ENCODE measurements around the gene CFAP45. TPM values are rescaled to one million over a fixed set of nuclear protein-coding genes. Genes with fewer than 3 reads are reported as not detected.

Gene CFAP45
- polyA plus RNA-seq, 1 of the 3 experiments (the other 2 are of a cell fraction), result 0.74 TPM

- no peaks in the 10 kb centered on the region for H3F3A ChIP-seq (replicated peaks; ENCODE audit: insufficient read depth)
- H3K4me3 ChIP-seq (ENCODE audit: low read depth in 2 of 2, low read length in 1 of 2), result no peak overlapping the region
- H3K9me3 ChIP-seq, result no peaks in the 10 kb centered on the region
- TF ChIP-seq ELF1 (IDR thresholded peaks at IDR 0.05), result no peak
- TF ChIP-seq FOXM1 (IDR thresholded peaks at IDR 0.05; ENCODE audit: low read depth), result no peak
- TF ChIP-seq TEAD4 (IDR thresholded peaks at IDR 0.05; ENCODE audit: borderline replicate concordance, insufficient read depth), result no peak
- no peak for TF ChIP-seq ZBTB33 (IDR thresholded peaks at IDR 0.05; ENCODE audit: borderline replicate concordance, low read depth)
- TF ChIP-seq, protein P1, sequence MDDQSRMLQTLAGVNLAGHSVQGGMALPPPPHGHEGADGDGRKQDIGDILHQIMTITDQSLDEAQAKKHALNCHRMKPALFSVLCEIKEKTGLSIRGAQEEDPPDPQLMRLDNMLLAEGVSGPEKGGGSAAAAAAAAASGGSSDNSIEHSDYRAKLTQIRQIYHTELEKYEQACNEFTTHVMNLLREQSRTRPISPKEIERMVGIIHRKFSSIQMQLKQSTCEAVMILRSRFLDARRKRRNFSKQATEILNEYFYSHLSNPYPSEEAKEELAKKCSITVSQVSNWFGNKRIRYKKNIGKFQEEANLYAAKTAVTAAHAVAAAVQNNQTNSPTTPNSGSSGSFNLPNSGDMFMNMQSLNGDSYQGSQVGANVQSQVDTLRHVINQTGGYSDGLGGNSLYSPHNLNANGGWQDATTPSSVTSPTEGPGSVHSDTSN (IDR thresholded peaks at IDR 0.05), result no peak
- no peak for TF ChIP-seq RCOR1 (IDR thresholded peaks at IDR 0.05; ENCODE audit: low read length)
- TF ChIP-seq RXRA (IDR thresholded peaks at IDR 0.05; ENCODE audit: borderline replicate concordance, low read depth), result no peak
- no peak for TF ChIP-seq YY1 (IDR thresholded peaks at IDR 0.05; ENCODE audit: low read depth)
- no peak for TF ChIP-seq POLR2AphosphoS5 (IDR thresholded peaks at IDR 0.05; ENCODE audit: low read depth, low read length)
- TF ChIP-seq GATA2 (CRISPR knock-in tag; IDR thresholded peaks at IDR 0.05), result no peak
- TF ChIP-seq TCF12 (IDR thresholded peaks at IDR 0.05), result no peak
- no peak for TF ChIP-seq MXI1 (IDR thresholded peaks at IDR 0.05; ENCODE audit: low read depth, low read length)
- no peak for TF ChIP-seq USF1 (IDR thresholded peaks at IDR 0.05; ENCODE audit: borderline replicate concordance, low read depth)
- no peak for TF ChIP-seq CHD2 (IDR thresholded peaks at IDR 0.05; ENCODE audit: low read length, partially characterized antibody)
- H3K79me2 ChIP-seq (ENCODE audit: insufficient read depth), result no peaks in the 10 kb centered on the region
- DNase-seq, result no peak
- 0 out of 4 replicates have a peak, but pooled peaks cover 0 to 7% of the 10 kb centered on the region in 2 experiments for H3K4me1 ChIP-seq (ENCODE audit: control insufficient read depth in 1 of 2, insufficient read depth in 2 of 2, low read depth in 1 of 2, low read length in 1 of 2)
- WGBS (ENCODE audit: low lambda C conversion rate), result 84% methylated on average over 3 of the region's 3 CpGs
- no peak overlapping the region for H3K4me2 ChIP-seq
- no peak overlapping the region for H2AFZ ChIP-seq (ENCODE audit: low read depth)
- no peaks in the 10 kb centered on the region for H3K27me3 ChIP-seq (ENCODE audit: insufficient read depth)
- H3K27ac ChIP-seq (ENCODE audit: low read depth in 2 of 2, low read length in 1 of 2), result no peak overlapping the region
- ChIA-PET POLR2A (no interaction called here), CTCF (interaction anchor here (0.8 kb wide), 1 partner anchor 109 kb away, joined by 4 read pairs; no protein-coding TSS in a partner anchor)
- H3K9me2 ChIP-seq, result no peaks in the 10 kb centered on the region
- no peak overlapping the region for H3K9ac ChIP-seq
- H4K20me1 ChIP-seq (ENCODE audit: insufficient read depth), result no peaks in the 10 kb centered on the region
- no peaks in the 10 kb centered on the region for H3K36me3 ChIP-seq (replicated peaks in 1 of 2; ENCODE audit: control insufficient read depth in 1 of 2, insufficient read depth in 2 of 2, low read length in 1 of 2)
Observed at GRCh38 chr1:159898527-159898926, 1.4 kb downstream of the CFAP45 start.

DNA sequence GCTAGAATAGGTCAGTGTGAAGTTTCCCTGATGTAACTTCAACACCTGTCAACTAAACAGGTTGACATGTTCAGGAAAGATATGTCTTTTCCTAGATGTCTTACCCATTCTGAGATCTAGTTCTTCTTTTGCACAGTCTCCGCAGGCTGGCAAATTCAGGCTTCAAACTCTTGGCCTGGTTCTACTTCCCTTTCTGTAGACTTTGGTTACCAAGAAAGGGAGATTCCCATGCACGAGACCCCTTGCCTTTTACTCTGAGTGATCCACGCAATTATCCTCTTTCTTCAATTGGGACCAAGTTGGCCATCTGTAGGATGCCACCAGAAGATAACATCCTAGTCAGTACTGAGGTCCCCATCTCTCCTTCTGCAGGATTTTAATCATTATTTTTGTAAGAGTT, 2.0 kb downstream of the CFAP45 start:
- Histone ChIP-seq H3K9ac (no peak overlapping the region), H3K4me3 (ENCODE audit: low read depth in 2 of 2, low read length in 1 of 2) (no peak overlapping the region), H3K9me3 (no peaks in the 10 kb centered on the region), H4K20me1 (ENCODE audit: insufficient read depth) (no peaks in the 10 kb centered on the region), H3K4me2 (no peak overlapping the region), H3K9me2 (no peaks in the 10 kb centered on the region), H3K79me2 (ENCODE audit: insufficient read depth) (no peaks in the 10 kb centered on the region), H3K4me1 (ENCODE audit: control insufficient read depth in 1 of 2, insufficient read depth in 2 of 2, low read depth in 1 of 2, low read length in 1 of 2) (0 out of 4 replicates have a peak, but pooled peaks cover 0 to 7% of the 10 kb centered on the region in 2 experiments), H3K36me3 (replicated peaks in 1 of 2; ENCODE audit: control insufficient read depth in 1 of 2, insufficient read depth in 2 of 2, low read length in 1 of 2) (no peaks in the 10 kb centered on the region), H3K27ac (ENCODE audit: low read depth in 2 of 2, low read length in 1 of 2) (no peak overlapping the region), H3F3A (replicated peaks; ENCODE audit: insufficient read depth) (no peaks in the 10 kb centered on the region), H3K27me3 (ENCODE audit: insufficient read depth) (no peaks in the 10 kb centered on the region), H2AFZ (ENCODE audit: low read depth) (no peak overlapping the region)
- WGBS (ENCODE audit: low lambda C conversion rate), result 84% methylated on average over 3 of the region's 3 CpGs
- DNase-seq, result no peak
- TF ChIP-seq POLR2AphosphoS5 (IDR thresholded peaks at IDR 0.05; ENCODE audit: low read depth, low read length) (no peak), CTCF (IDR thresholded peaks at IDR 0.05) (no peak), RCOR1 (IDR thresholded peaks at IDR 0.05; ENCODE audit: low read length) (no peak), TEAD4 (IDR thresholded peaks at IDR 0.05; ENCODE audit: borderline replicate concordance, insufficient read depth) (no peak), ELF1 (IDR thresholded peaks at IDR 0.05) (no peak), TAF1 (IDR thresholded peaks at IDR 0.05; ENCODE audit: borderline replicate concordance, low read depth, low read length) (no peak), TCF12 (IDR thresholded peaks at IDR 0.05) (no peak), YY1 (IDR thresholded peaks at IDR 0.05; ENCODE audit: low read depth) (no peak), ZBTB33 (IDR thresholded peaks at IDR 0.05; ENCODE audit: borderline replicate concordance, low read depth) (no peak)
- TF ChIP-seq, protein P2, sequence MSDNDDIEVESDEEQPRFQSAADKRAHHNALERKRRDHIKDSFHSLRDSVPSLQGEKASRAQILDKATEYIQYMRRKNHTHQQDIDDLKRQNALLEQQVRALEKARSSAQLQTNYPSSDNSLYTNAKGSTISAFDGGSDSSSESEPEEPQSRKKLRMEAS (IDR thresholded peaks at IDR 0.05; ENCODE audit: low read depth), result no peak
- TF ChIP-seq, protein P3, sequence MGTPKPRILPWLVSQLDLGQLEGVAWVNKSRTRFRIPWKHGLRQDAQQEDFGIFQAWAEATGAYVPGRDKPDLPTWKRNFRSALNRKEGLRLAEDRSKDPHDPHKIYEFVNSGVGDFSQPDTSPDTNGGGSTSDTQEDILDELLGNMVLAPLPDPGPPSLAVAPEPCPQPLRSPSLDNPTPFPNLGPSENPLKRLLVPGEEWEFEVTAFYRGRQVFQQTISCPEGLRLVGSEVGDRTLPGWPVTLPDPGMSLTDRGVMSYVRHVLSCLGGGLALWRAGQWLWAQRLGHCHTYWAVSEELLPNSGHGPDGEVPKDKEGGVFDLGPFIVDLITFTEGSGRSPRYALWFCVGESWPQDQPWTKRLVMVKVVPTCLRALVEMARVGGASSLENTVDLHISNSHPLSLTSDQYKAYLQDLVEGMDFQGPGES (IDR thresholded peaks at IDR 0.05; ENCODE audit: low read depth, low read length), result no peak
- CTCF ChIA-PET, result interaction anchor here (0.8 to 14.6 kb wide), 2 partner anchors 102 to 110 kb away, joined by 4 to 533 read pairs; partner anchors contain the start of gene FCRL6
- POLR2A ChIA-PET, result no interaction called here

Data from SK-N-SH (cell line).